Measurements from ENCODE around the gene REXO5. TPM values are rescaled to one million over a fixed set of nuclear protein-coding genes. Genes with fewer than 3 reads are reported as not detected.

Gene REXO5
- total RNA-seq, 3 donors from 2014 or later = 4.8 to 13.2 (median 5.9) TPM

- Histone ChIP-seq H3K27me3 (no peaks in the 10 kb centered on the region), H3K36me3 (no peaks in the 10 kb centered on the region), H3K27ac (no peak overlapping the region), H3K4me3 (no peak overlapping the region), H3K4me1 (no peaks in the 10 kb centered on the region), H3K9me3 (no peaks in the 10 kb centered on the region)
- intact Hi-C loops (cut with DNase I; ENCODE audit: low total_unique reads) = no loop called here
- no peak for DNase-seq (ENCODE audit: low spot score in 2 of 2)
- TF ChIP-seq POLR2A (IDR thresholded peaks at IDR 0.05) (no peak), CTCF (IDR thresholded peaks at IDR 0.05) (no peak)
These were observed 23.9 kb upstream of the REXO5 start for GRCh38 chr16:20782470-20782869.

GRCh38 chr16:20784204-20784603, 22.1 kb upstream of the REXO5 start:
- Histone ChIP-seq H3K27ac (no peak overlapping the region), H3K9me3 (no peaks in the 10 kb centered on the region), H3K4me1 (no peaks in the 10 kb centered on the region), H3K27me3 (no peaks in the 10 kb centered on the region), H3K4me3 (no peak overlapping the region), H3K36me3 (no peaks in the 10 kb centered on the region)
- intact Hi-C loops (cut with DNase I; ENCODE audit: low total_unique reads) = no loop called here
- TF ChIP-seq POLR2A (IDR thresholded peaks at IDR 0.05) (no peak), POLR2AphosphoS5 (IDR thresholded peaks at IDR 0.05) (no peak), CTCF (IDR thresholded peaks at IDR 0.05) (no peak)
- no peak for DNase-seq (ENCODE audit: low spot score in 2 of 2)

- no peak overlapping the region for H3K4me3 ChIP-seq
- H3K4me1 ChIP-seq = no peaks in the 10 kb centered on the region
- H3K27ac ChIP-seq = no peak overlapping the region
- intact Hi-C loops (cut with DNase I; ENCODE audit: low total_unique reads) = no loop called here
- H3K36me3 ChIP-seq = no peaks in the 10 kb centered on the region
- no peak for TF ChIP-seq CTCF (IDR thresholded peaks at IDR 0.05)
- TF ChIP-seq POLR2AphosphoS5 (IDR thresholded peaks at IDR 0.05) = no peak
- TF ChIP-seq POLR2A (IDR thresholded peaks at IDR 0.05) = no peak
- no peak for DNase-seq (ENCODE audit: low spot score in 2 of 2)
- no peaks in the 10 kb centered on the region for H3K27me3 ChIP-seq
- no peaks in the 10 kb centered on the region for H3K9me3 ChIP-seq
These were observed 17.2 kb upstream of the REXO5 start for GRCh38 chr16:20789130-20789529.

- no peak overlapping the region for H3K4me3 ChIP-seq
- no peaks in the 10 kb centered on the region for H3K36me3 ChIP-seq
- no peak for TF ChIP-seq CTCF (IDR thresholded peaks at IDR 0.05)
- no peak for TF ChIP-seq POLR2AphosphoS5 (IDR thresholded peaks at IDR 0.05)
- no peak for TF ChIP-seq POLR2A (IDR thresholded peaks at IDR 0.05)
- intact Hi-C loops (cut with DNase I; ENCODE audit: low total_unique reads) = no loop called here
- DNase-seq (ENCODE audit: low spot score in 2 of 2) = no peak
- no peaks in the 10 kb centered on the region for H3K27me3 ChIP-seq
- H3K9me3 ChIP-seq = no peaks in the 10 kb centered on the region
- no peak overlapping the region for H3K27ac ChIP-seq
- H3K4me1 ChIP-seq = no peaks in the 10 kb centered on the region
These were observed 14.3 kb upstream of the REXO5 start for GRCh38 chr16:20791923-20792612.

GRCh38 chr16:20798364-20798763, 8.0 kb upstream of the REXO5 start:
- no peak for DNase-seq (ENCODE audit: low spot score in 2 of 2)
- Histone ChIP-seq H3K4me1 (no peaks in the 10 kb centered on the region), H3K4me3 (no peak overlapping the region), H3K9me3 (no peaks in the 10 kb centered on the region), H3K27ac (no peak overlapping the region), H3K27me3 (no peaks in the 10 kb centered on the region), H3K36me3 (no peaks in the 10 kb centered on the region)
- intact Hi-C loops (cut with DNase I; ENCODE audit: low total_unique reads) = no loop called here
- no peak for TF ChIP-seq POLR2A (IDR thresholded peaks at IDR 0.05)
- no peak for TF ChIP-seq POLR2AphosphoS5 (IDR thresholded peaks at IDR 0.05)
- TF ChIP-seq CTCF (IDR thresholded peaks at IDR 0.05) = no peak

Data from breast epithelium (tissue), 4 donors.